Omental fat pad (tissue), 4 donors: ENCODE data around the gene CYB561. TPM values are rescaled to one million over a fixed set of nuclear protein-coding genes. Genes with fewer than 3 reads are reported as not detected.
"Not testable (repeated sequence)": the region's sequence is repeated elsewhere in the genome, so short reads cannot be mapped to it uniquely, and the experiment has no call there.

Experiments
- ATAC-seq: fragments of 150-250 bp; one replicate; pipeline ENCODE4 v1.9.1; 2016; ENCODE audit warnings: mild to moderate bottlenecking, moderate library complexity; ENCODE audit not compliant: low FRiP score
- DNase-seq: peaks from one replicate; pipeline ENCODE4 v3.0.0-alpha.2; 2019; ENCODE audit warnings: low spot score
- CTCF ChIP-seq, 3 donors: fragments of 450-650 bp; IDR thresholded peaks; one replicate each; pipeline ENCODE4 v1.5.1; 2016 to 2017; ENCODE audit warnings: antibody characterized with exemption in 3 of 3, mild to moderate bottlenecking in 3 of 3, moderate library complexity in 2 of 3
- total RNA-seq, 4 donors: library from RNA; depleted of rRNA; stranded (reverse); fragments of >200 nt; gene quantifications; one replicate each; pipeline ENCODE4 v1.1.0, GENCODE V29; 2016

The CYB561 gene
- total RNA-seq, 4 donors from 2014 or later, result 19.9 to 22.3 (median 20.5) TPM

DNA sequence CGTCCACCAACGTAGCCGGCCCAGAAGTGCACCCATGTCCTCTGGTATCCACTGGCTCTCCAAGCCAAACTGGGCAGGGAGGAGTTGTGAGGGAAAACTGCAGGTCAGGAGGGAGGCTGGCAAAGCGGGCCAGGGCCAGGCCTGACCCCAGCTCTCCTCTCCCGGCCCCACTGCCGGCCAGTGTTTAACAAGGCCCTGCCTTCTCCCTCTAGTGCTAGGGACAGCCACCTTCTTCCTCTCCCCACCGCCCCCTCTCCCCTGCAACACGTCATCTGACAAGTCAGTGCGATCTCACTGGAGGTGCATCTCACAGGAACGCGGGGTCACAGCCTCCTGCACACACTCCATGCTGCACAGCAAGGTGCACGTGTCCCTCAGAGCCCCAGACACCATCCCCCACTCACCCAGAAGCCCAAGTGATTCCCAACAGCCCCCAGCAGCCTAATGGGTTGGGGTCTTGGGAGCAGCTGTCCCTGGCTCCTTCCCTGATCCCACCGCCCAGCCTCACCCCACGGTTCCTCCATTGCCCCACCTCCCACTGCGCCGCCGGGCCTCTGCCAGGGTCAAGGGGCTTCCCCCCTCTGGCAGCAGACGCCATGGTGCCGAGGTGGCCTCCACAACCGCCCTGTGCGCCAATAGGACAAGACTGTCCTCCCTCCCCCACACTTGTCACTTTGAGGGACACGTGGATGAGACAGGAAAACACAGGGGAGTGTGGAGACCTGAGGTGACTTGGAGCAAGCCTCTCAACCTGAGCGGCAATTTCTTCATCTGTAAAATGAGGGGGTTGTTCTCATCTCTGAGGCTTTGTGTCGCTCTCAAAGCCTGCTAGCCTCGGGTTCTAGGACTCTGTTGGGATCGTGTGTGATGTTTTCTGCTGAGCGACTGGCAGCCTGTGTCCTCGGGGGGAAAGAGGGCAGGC is 29.6 kb upstream of the CYB561 start:
- ATAC-seq, result no peak
- TF ChIP-seq CTCF (IDR thresholded peaks at IDR 0.05), result no peak
- no peak for DNase-seq

DNA sequence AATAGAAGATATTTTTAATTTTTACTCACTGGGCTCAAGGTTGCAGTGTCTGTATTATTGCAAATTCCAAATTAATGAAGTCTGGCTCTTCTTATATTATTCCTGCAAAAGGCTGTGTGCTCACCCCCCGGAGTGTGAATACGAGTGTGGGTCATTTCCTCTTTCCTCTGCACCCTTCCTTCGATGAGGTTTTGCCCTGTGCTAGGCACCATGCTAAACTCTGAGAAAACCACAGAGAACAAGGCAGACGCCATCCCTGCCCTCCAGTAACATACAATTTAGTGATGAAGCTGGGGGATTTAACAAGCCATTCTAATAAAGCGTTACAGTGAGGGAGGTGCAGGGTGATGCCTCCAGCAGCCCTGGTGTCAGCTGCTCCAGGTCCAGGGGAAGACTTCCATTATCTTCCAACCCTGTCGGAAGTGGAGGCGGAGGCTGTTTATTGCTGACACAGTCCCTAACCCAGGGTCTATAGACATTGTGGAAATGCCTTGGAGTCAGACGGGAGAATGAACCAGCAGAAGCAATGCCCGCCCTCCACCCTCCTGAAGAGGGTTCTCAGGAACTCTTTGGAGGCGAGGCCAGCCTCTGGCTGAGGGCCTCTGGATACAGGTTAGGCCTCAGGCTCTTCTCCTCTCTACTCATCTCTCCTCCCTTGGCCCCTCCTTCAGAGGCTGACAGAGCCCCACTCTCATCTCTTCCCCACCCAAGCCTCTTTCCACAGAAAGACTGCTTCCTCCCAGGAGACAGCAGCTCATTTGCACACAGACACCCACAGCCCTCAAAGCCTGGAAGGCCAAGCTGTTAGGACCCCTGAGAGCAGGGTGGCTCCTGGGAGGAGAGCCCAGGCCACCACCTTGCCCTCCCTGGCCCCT is 28.7 kb upstream of the CYB561 start:
- TF ChIP-seq CTCF (IDR thresholded peaks at IDR 0.05), result no peak
- ATAC-seq, result no peak
- no peak for DNase-seq

DNA sequence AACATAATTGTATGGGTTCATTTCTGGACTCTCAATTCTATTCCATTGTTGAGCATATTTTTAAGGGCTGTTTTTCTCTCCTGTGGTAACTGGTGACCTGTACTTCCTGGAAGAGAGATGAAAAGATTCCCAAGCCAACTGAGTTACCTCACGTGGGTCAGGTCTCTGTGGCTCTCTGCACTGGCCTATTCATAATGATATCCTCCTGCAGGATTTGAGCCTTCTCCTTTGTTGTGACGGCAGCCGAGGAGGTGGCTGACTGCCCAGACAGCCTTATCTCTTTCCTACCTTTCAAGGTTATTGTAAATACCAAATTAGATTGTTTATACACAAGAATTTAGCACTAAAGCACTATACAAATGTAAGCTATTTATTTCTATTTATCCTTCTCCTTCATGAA is 28.1 kb upstream of the CYB561 start:
- TF ChIP-seq CTCF (IDR thresholded peaks at IDR 0.05), result no peak
- DNase-seq (no peak), ATAC-seq (no peak)

- not testable (repeated sequence) for DNase-seq, ATAC-seq
These were observed 22.0 kb upstream of the CYB561 start for GRCh38 chr17:63468099-63468498.

GRCh38 chr17:63464691-63465236 is 18.7 kb upstream of the CYB561 start:
- DNase-seq (no peak), ATAC-seq (no peak)
- TF ChIP-seq CTCF (IDR thresholded peaks at IDR 0.05), result no peak

DNA sequence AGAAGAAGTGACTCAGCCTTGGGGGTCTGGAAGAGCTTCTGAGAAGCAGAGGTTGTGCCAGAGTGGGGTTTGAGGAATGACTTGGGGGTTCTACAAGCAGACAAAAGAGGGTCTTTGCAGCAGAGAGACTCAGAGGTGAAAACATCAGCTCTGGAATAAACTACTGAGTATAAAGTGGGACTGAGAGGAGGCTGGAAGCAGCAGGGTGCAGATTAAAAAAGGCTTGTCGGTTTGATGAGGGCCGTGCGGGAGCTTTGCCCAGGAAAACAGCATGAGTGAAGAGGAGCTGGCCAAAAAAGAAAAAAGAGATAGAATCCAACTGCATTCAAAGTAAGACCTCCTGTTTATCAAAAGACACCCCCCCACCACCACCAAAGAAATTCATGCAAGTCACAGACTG is 17.7 kb upstream of the CYB561 start:
- no peak for TF ChIP-seq CTCF (IDR thresholded peaks at IDR 0.05)
- no peak for DNase-seq
- ATAC-seq, result no peak

GRCh38 chr17:63460018-63460417 is 13.9 kb upstream of the CYB561 start:
- ATAC-seq, result no peak
- DNase-seq, result no peak
- TF ChIP-seq CTCF (IDR thresholded peaks at IDR 0.05), result no peak
